NCI-H146 treated with DMSO at 0.1 percent for 48 hours (cell line): ENCODE measurements around the gene ANAPC16.
"Not testable (repeated sequence)": the region's sequence is repeated elsewhere in the genome, so short reads cannot be mapped to it uniquely, and the experiment has no call there.

ENCODE experiments used
- DNase-seq: peaks from one replicate; lab custom pipeline; 2025; ENCODE audit not compliant: unreplicated experiment; lab: John Stamatoyannopoulos, UW

ANAPC16 gene

DNA sequence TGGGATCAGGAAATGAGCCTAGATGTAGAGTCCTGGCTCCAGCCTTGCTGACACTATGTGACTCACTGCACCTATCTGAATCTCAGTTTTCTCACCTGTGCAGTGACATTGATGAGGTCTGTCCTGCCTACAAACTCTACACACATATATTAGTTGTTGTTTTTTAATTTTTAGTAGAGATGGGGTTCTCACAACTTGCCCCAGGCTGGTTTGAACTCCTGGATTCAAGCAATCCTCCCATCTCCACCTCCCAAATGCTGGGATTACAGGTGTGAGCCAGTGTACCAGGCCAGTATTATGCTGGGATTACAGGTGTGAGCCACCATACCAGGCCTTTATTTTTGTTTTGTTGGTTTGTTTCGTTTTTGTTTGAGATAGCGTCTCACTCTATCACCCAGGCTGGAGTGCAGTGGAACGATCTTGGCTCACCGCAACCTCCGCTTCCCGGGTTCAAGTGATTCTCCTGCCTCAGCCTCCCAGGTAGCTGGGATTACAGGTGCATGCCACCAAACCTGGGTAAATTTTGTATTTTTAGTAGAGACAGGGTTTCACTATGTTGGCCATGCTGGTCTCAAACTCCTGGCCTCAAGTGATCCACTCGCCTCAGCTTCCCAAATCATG lies 46.1 kb downstream of the ANAPC16 start:
- DNase-seq: no peak

GRCh38 chr10:72263613-72264241 lies 47.9 kb downstream of the ANAPC16 start:
- peak; percentile 94 for DNase-seq

GRCh38 chr10:72264536-72264935 lies 48.7 kb downstream of the ANAPC16 start:
- DNase-seq: no peak

DNA sequence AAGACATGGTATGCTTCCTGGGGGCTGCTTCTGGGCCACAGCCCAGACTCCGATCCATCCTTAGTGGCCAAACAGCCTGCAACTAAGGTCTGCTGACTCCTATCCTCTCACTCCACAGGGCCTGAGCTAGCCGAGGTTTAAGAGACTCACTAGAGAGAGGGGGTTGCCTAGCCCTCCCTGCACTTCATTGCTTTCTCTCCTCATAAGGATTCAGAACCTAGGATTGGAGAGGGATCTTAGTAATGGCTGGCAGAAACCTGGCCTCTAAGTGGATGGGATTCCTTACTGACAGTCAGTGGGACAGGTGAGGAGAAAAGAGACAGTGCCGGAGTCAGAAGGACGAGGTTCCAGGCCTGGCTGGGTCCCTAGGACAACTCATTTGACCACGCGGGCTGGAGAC lies 49.7 kb downstream of the ANAPC16 start:
- no peak for DNase-seq

GRCh38 chr10:72265990-72266865 lies 50.4 kb downstream of the ANAPC16 start:
- no peak for DNase-seq

- no peak for DNase-seq
These were observed 51.6 kb downstream of the ANAPC16 start for GRCh38 chr10:72267381-72267780.

DNA sequence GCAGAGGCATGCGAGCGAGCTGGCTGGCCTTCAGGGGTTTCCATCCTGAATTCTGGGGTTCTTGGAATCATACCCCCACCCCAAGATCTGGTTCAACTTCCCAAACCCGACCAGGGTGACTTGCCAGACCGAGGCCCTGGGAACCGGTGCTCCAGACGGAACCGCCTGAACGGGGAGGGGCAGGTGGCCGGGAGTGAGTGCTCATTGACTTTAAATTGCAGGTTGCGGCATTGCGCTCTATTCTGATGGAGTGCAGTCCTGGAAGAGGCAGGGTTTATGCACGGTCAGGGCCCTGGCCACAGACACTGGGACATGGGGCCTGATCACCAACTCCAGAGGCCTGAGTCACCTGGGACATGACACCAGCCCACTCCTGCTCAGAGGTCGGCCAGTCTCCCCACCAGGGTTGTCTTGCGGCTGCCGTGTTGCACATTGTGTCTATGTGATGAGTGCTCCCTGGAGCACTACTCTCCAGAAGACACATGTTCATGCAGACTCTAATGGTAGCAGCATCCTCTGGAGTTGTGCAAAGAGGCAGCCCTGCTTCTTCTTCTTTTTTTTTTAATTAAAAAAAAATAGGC lies 52.1 kb downstream of the ANAPC16 start:
- no peak for DNase-seq

GRCh38 chr10:72268475-72269200 lies 52.8 kb downstream of the ANAPC16 start:
- not testable (repeated sequence) for DNase-seq

- no peak for DNase-seq
These were observed 54.9 kb downstream of the ANAPC16 start for GRCh38 chr10:72270607-72271281.

DNA sequence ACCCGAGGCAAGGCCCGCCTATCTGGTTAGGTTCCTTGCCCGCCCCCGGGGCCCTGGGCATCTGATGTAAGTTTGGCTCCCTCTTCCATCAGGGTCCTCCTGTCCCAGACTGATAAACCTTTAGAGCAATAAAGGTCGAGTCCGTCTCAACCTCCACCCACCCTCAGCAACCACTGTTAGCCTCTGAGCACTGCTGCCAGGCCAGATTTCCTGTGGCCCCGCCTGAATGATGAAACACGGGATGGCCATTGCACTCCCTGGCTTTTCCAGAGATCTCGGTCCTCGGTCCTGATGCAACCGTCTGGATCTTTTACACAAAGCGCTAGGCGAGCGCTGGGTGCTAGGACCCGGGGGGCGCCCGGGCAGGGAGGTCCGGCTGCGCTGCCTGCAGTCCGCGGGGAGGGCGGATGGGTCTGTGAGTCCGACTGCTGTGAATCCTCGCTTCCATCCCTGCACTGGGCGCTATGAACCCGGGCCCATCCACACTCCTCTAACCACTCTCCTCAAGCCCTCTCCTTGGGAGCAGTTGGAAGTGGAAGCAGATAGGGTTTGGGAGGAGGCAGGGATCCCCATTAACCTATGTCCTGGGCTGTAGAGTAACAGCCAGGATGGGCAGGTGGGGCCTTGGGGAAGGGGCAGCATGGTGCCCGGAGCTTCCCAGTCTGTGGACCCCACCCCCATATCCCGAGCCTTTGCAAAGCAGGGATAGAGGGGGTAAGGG lies 57.0 kb downstream of the ANAPC16 start:
- peak; percentile 79 for DNase-seq

DNA sequence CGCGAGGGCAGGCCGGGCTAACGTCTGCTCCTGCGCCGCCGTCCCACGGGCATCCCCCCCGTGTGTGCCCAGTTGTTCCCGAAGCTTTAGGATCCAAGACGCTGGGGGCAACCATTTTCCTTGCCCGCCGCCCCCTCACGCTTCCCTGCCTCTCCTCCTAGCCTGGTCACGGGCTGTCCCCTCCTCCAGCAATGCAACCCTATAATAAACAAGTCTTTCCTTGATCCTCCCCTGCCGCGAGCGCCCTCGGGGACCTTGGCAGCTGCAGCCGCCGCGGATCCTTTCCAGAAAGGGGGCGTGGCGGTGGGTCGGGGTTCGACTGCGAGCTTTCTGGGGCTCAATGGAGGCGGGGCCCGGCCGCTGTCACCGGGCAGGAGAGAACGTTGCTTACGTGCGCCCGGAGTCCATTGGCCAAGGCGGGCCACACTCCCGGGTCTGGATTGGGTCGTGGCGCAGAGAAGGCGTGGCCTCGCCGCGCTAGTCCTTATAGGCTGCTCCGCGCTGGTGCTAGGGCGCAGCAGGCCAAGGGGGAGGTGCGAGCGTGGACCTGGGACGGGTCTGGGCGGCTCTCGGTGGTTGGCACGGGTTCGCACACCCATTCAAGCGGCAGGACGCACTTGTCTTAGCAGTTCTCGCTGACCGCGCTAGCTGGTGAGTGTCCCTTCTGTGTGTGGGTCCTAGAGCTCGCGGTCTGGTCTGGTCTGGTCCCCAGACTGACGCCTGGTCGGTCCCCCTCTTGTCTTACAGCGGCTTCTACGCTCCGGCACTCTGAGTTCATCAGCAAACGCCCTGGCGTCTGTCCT lies 57.8 kb downstream of the ANAPC16 start, which contains the start of gene DDIT4:
TSS of gene DDIT4 (plus strand) at position 515 of the 803 bp plus-strand sequence. CDS start 293 bp downstream, outside the sequence.
- peak; percentile 96 for DNase-seq

- no peak for DNase-seq
These were observed 58.5 kb downstream of the ANAPC16 start for GRCh38 chr10:72274213-72274729.

DNA sequence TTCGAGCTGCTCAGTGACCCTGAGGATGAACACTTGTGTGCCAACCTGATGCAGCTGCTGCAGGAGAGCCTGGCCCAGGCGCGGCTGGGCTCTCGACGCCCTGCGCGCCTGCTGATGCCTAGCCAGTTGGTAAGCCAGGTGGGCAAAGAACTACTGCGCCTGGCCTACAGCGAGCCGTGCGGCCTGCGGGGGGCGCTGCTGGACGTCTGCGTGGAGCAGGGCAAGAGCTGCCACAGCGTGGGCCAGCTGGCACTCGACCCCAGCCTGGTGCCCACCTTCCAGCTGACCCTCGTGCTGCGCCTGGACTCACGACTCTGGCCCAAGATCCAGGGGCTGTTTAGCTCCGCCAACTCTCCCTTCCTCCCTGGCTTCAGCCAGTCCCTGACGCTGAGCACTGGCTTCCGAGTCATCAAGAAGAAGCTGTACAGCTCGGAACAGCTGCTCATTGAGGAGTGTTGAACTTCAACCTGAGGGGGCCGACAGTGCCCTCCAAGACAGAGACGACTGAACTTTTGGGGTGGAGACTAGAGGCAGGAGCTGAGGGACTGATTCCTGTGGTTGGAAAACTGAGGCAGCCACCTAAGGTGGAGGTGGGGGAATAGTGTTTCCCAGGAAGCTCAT lies 59.0 kb downstream of the ANAPC16 start:
- DNase-seq: no peak

GRCh38 chr10:72275351-72276012 lies 59.7 kb downstream of the ANAPC16 start:
- no peak for DNase-seq

DNA sequence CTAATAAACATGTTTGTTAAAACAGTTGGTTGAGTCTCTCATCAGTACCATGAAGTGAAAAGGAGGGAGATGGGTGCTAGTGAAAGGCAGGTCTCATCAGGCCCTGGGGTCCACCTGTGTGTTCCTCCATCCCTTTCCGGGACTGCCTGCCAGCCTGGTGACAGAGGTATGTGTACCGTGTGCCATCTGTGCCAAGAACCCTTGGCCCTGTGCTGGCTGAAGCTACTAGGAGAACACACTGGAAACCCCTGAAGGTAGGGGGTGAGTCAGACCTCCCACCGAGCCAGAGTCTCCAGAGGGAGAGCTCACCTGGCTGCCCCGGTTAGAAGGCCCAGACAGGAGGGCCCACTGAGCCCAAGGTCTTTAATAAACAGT lies 60.2 kb downstream of the ANAPC16 start:
- DNase-seq: no peak

GRCh38 chr10:72276421-72277339 lies 60.9 kb downstream of the ANAPC16 start:
- no peak for DNase-seq
